Measurements from ENCODE around the gene CHST13. TPM values are rescaled to one million over a fixed set of nuclear protein-coding genes. Genes with fewer than 3 reads are reported as not detected.
A peak's percentile ranks its signal among the peaks of the same experiment; 100 is the strongest.

CHST13 gene
- total RNA-seq, 1 experiment from 2014 or later, result 0.91 TPM

DNA sequence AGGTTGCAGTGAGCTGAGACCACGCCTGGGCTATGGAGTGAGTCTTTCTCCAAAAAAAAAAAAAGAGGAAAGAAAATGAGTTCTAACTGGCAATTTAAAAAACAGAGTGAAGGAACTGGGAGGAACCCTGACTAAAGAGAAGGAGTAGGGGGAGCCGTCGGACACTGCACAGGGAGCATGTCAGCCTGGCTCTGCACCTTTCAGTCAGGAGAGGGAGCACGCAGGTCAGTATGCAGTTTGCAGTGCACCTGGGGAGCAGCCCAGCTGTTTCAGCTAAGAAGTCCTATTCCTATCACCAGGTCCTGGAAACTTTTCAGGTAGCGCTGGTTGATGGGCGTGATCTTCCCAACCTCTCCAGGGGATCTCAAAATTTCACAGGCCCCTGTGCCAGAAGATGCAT, 33.3 kb upstream of the CHST13 start:
- no peaks in the 10 kb centered on the region for H3K9me2 ChIP-seq (ENCODE audit: insufficient read depth)
- RAD21 ChIA-PET (ENCODE audit: low non-redundant PET in 1 of 2, low total read pairs in 2 of 2, uncharacterized antibody in 2 of 2, unreplicated experiment in 2 of 2), result no interaction called here
- no peaks in the 10 kb centered on the region for H4K20me1 ChIP-seq (ENCODE audit: insufficient read depth)
- H3K9ac ChIP-seq (ENCODE audit: low read length), result no peak overlapping the region
- no peaks in the 10 kb centered on the region for H3K27me3 ChIP-seq (ENCODE audit: insufficient read depth, low read length)
- H3K4me2 ChIP-seq (ENCODE audit: low read length), result no peak overlapping the region
- no peaks in the 10 kb centered on the region for H3K9me3 ChIP-seq (ENCODE audit: control insufficient read depth in 1 of 2, insufficient read depth in 1 of 2, low read depth in 1 of 2, low read length in 2 of 2)
- H3K27ac ChIP-seq (ENCODE audit: low read depth, low read length), result no peak overlapping the region
- no peak overlapping the region for H3K4me3 ChIP-seq (replicated peaks in 1 of 2; ENCODE audit: low read depth in 1 of 2, low read length in 2 of 2)
- BruUV-seq (replicated peaks), result no TSS peak
- H3K79me2 ChIP-seq (ENCODE audit: insufficient read depth, low read length), result no peaks in the 10 kb centered on the region
- ATAC-seq (peak; percentile 65), DNase-seq (ENCODE audit: low read depth, low spot score) (no peak)
- peaks cover 0 to 4% of the 10 kb centered on the region in 2 experiments; a peak in 1 of 4 replicates for H3K4me1 ChIP-seq (ENCODE audit: control insufficient read depth in 1 of 2, insufficient read depth in 2 of 2, low read length in 2 of 2)
- POLR2A ChIA-PET, result no interaction called here
- TF ChIP-seq CBX3 (IDR thresholded peaks at IDR 0.05; ENCODE audit: low read depth) (no peak), CTCF (IDR thresholded peaks at IDR 0.05 in 2 of 3, conservative IDR thresholded peaks at IDR 0.05 in 1 of 3; ENCODE audit: borderline replicate concordance in 1 of 3, insufficient read depth in 1 of 3, low read depth in 2 of 3, low read length in 2 of 3) (0 out of 6 replicates have a peak, but pooled peaks of 2 of the 3 experiments have one; percentile 8 to 16)
- no peaks in the 10 kb centered on the region for H3K36me3 ChIP-seq (ENCODE audit: control insufficient read depth in 1 of 2, insufficient read depth in 2 of 2, low read length in 2 of 2)
- CTCF ChIA-PET, result no interaction called here
- intact Hi-C loops (cut with micrococcal nuclease), result no loop called here
- H2AFZ ChIP-seq (ENCODE audit: low read depth, low read length, poor library complexity, severe bottlenecking), result no peak overlapping the region

DNA sequence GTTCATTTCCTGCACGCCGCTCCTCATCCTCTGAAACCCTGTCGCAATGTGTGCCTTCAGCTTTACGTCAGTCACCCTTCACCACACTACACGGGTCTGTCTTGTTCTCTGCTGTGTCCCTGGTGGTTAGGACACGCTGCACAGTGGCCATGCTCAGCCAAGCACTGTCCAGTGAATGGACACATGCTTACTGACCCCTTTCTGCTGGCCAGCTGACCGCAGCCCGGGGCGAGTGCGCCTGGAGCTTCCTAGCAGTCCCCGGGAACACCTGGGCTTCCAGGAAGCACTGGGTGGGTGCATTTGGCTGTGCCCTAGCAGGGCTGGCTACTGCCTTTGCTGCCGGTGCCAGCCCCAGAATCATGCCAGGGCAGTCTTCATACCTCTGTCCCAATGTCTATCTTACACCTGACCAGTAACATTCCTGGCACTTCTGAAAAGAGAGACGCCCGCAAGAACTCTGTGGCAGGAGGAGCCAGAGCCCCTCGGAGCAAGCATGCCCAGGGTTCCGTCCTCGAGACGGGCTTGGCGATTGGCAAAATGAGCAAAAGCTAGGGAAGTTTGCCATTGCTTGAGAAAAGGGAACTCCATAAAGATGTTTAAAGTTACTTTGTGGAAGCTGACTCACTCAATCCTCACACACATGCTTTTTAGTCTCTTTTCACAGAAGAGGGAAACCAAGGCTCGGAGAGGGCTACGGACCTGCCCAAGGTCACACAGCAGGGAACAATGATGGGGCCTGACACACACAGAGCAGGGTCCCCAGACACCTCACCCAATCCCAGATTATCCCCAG, 32.5 kb upstream of the CHST13 start:
- ChIA-PET POLR2A (no interaction called here), RAD21 (ENCODE audit: low non-redundant PET in 1 of 2, low total read pairs in 2 of 2, uncharacterized antibody in 2 of 2, unreplicated experiment in 2 of 2) (no interaction called here), CTCF (no interaction called here)
- no peaks in the 10 kb centered on the region for H3K9me3 ChIP-seq (ENCODE audit: control insufficient read depth in 1 of 2, insufficient read depth in 1 of 2, low read depth in 1 of 2, low read length in 2 of 2)
- peaks cover 0 to 4% of the 10 kb centered on the region in 2 experiments; a peak in 1 of 4 replicates for H3K4me1 ChIP-seq (ENCODE audit: control insufficient read depth in 1 of 2, insufficient read depth in 2 of 2, low read length in 2 of 2)
- H2AFZ ChIP-seq (ENCODE audit: low read depth, low read length, poor library complexity, severe bottlenecking), result no peak overlapping the region
- H3K27ac ChIP-seq (ENCODE audit: low read depth, low read length), result no peak overlapping the region
- H3K27me3 ChIP-seq (ENCODE audit: insufficient read depth, low read length), result no peaks in the 10 kb centered on the region
- no peak overlapping the region for H3K4me3 ChIP-seq (replicated peaks in 1 of 2; ENCODE audit: low read depth in 1 of 2, low read length in 2 of 2)
- H3K9ac ChIP-seq (ENCODE audit: low read length), result no peak overlapping the region
- DNase-seq (ENCODE audit: low read depth, low spot score), result no peak
- no peaks in the 10 kb centered on the region for H3K36me3 ChIP-seq (ENCODE audit: control insufficient read depth in 1 of 2, insufficient read depth in 2 of 2, low read length in 2 of 2)
- H3K4me2 ChIP-seq (ENCODE audit: low read length), result no peak overlapping the region
- intact Hi-C loops (cut with micrococcal nuclease), result no loop called here
- H3K79me2 ChIP-seq (ENCODE audit: insufficient read depth, low read length), result no peaks in the 10 kb centered on the region
- H4K20me1 ChIP-seq (ENCODE audit: insufficient read depth), result no peaks in the 10 kb centered on the region
- ATAC-seq, result no peak
- no peaks in the 10 kb centered on the region for H3K9me2 ChIP-seq (ENCODE audit: insufficient read depth)
- BruUV-seq (replicated peaks), result no TSS peak
- TF ChIP-seq SP1 (IDR thresholded peaks at IDR 0.05; ENCODE audit: low read depth), result no peak
- TF ChIP-seq ZFX (IDR thresholded peaks at IDR 0.05), result no peak
- TF ChIP-seq FOSL1 (IDR thresholded peaks at IDR 0.05; ENCODE audit: low read depth), result no peak
- no peak for TF ChIP-seq JUND (IDR thresholded peaks at IDR 0.05)
- TF ChIP-seq CBX3 (IDR thresholded peaks at IDR 0.05; ENCODE audit: low read depth), result no peak
- TF ChIP-seq EGR1 (IDR thresholded peaks at IDR 0.05; ENCODE audit: low read depth), result no peak
- no peak for TF ChIP-seq REST (IDR thresholded peaks at IDR 0.05; ENCODE audit: low read depth)
- TF ChIP-seq, protein P1, sequence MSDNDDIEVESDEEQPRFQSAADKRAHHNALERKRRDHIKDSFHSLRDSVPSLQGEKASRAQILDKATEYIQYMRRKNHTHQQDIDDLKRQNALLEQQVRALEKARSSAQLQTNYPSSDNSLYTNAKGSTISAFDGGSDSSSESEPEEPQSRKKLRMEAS (IDR thresholded peaks at IDR 0.05), result no peak
- no peak for TF ChIP-seq SIN3A (IDR thresholded peaks at IDR 0.05; ENCODE audit: low read depth)
- no peak for TF ChIP-seq POLR2A (IDR thresholded peaks at IDR 0.05; ENCODE audit: borderline replicate concordance, extremely low read depth, insufficient read depth, insufficient read length)
- no peak for TF ChIP-seq ZNF274 (IDR thresholded peaks at IDR 0.05; ENCODE audit: low read depth, low read length)
- TF ChIP-seq EZH2 (IDR thresholded peaks at IDR 0.05), result no peak
- no peak for TF ChIP-seq ELF1 (IDR thresholded peaks at IDR 0.05; ENCODE audit: borderline replicate concordance, low read depth)

Data from HCT116 (cell line).